ENCODE data around the gene TTLL12. TPM values are rescaled to one million over a fixed set of nuclear protein-coding genes. Genes with fewer than 3 reads are reported as not detected.
A peak's percentile ranks its signal among the peaks of the same experiment; 100 is the strongest.
"Not testable (repeated sequence)": the region's sequence is repeated elsewhere in the genome, so short reads cannot be mapped to it uniquely, and the experiment has no call there.

The TTLL12 gene
- polyA plus RNA-seq, 1 donor from 2014 or later, result 20.0 TPM

DNA sequence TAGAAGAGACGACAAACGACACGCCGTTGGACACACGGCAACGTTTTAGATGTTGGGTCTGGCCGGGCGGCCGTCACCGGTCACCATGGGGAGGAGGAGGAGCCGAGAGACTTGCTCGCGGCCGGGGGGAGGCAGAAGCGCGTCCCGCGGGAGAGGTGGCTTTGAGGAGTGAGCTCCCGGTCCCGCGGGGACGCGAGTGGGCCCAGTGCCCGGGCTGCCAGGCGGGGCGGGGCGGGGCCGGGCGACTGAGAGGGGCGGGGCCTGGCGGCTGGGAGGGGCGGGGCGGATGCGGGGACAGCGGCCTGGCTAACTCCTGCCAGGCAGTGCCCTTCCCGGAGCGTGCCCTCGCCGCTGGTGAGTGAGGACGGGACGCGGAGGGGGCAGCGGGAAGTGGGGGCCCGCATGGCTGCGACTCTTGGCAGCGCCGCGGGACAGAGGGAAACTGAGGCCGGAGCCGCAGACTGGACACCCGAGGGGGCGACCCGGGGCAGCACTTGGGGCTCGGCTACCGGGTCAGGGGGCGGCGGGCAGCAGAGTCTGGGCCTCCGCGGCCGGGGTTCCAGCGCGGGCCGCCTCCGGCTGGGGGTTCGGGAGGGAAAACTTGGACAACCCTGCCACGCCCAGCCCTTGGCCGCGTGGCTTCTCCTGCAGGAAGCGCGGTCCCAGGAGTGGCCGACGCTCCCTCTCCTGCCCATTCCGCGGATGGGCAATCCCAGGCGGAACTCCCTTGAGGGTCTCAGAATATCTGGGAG lies 35.5 kb downstream of the TTLL12 start, which contains the start of gene TSPO:
Gene TSPO (plus strand): TSS at position 309 of the 752 bp plus-strand sequence. CDS start 7,680 bp downstream, outside the sequence.
- peak within 1 kb of the TSS in 2 of 3 donors; percentile 53 to 86 for H3K27ac Mint-ChIP-seq
- no peaks in the 10 kb centered on the region for H3K9me3 Mint-ChIP-seq
- peaks cover 17 to 25% (median 20%) of the 10 kb centered on the region in 3 donors for H3K4me1 Mint-ChIP-seq

DNA sequence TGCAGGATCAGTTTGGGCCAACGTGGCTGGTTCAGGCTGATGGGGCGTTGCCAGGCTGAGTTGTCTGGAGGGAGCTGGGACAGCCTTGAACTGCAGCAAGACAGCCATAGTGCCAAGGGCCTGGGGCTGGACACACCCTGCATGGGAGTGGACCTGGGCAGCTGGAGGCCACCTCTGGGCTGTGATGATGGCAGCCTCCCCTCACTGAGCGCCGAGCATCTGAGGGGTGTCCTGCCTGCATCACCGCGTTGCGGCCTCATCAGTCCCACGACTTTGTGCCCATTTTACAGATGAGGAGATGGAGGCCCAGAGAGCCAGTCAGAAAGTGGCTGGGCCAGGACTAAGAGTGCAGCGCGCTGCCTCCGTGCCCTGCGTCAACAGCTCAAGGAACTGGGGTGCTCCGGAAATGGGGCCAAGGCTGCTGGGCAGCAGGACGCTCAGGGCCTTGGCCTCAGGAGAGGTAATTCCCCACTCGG lies 36.2 kb downstream of the TTLL12 start:
- Mint-ChIP-seq H3K9me3 (no peaks in the 10 kb centered on the region), H3K27me3 (peaks cover 4% of the 10 kb centered on the region), H3K4me1 (peaks cover 17 to 25% (median 21%) of the 10 kb centered on the region in 3 donors), H3K36me3 (no peaks in the 10 kb centered on the region), H3K27ac (peak overlapping the region in 1 of 3 donors; percentile 86), H3K4me3 (peak overlapping the region; percentile 65 to 97 (median 90))

More for the DNA sequence above, 35.5 kb downstream of the TTLL12 start, which contains the start of gene TSPO:
- Mint-ChIP-seq H3K27me3 (peaks cover 4% of the 10 kb centered on the region), H3K4me3 (peak within 1 kb of the TSS; percentile 69 to 97 (median 90)), H3K36me3 (no peaks in the 10 kb centered on the region)

DNA sequence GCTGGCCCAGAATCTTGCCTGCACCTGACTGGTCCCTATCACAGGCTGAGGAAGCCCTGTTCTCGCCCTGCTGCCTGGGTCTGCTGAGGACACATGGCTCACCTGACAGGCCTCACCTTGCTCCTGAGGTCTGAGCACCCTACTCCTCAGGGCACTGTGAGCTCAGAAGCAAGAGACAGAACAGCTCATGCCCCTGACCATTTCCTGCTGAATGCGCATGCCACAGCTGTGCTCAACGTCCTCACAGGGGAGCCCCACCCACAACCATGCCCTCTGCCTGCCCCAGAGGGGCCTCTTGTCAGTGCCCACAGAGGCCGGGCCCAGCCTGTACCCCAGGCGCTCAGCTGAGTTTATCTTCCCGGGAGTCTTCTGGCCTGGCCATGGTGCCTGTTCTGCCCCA lies 38.4 kb downstream of the TTLL12 start:
- H3K27me3 Mint-ChIP-seq, result peaks cover 4% of the 10 kb centered on the region
- H3K4me1 Mint-ChIP-seq, result peaks cover 17 to 26% (median 25%) of the 10 kb centered on the region in 3 donors
- peak overlapping the region in 3 of 4 donors; percentile 59 to 91 (median 65) for H3K4me3 Mint-ChIP-seq
- H3K27ac Mint-ChIP-seq, result peak overlapping the region in 2 of 3 donors; percentile 23 to 96
- no peaks in the 10 kb centered on the region for H3K36me3 Mint-ChIP-seq
- no peaks in the 10 kb centered on the region for H3K9me3 Mint-ChIP-seq

DNA sequence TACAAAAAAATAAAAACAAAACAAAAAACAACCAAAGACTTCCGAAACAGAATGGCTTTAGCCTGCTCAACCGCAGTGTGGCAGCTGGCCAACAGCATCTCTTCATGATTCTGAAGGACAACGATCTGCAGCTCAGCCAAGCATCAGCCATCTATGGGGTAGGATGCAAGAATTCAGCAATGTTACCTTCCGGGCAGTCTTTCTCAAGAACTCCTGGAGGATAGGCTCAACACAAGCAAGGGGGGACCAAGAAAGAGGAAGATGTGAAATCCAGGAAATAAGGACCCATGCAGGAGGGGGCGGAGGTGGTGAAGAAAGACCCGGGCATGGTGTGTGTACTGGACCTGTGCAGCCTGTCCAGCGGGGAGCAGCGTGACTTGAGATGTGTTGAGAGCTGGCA lies 39.1 kb downstream of the TTLL12 start:
- Mint-ChIP-seq H3K4me1 (peaks cover 17 to 27% (median 23%) of the 10 kb centered on the region in 3 donors), H3K4me3 (peak overlapping the region; percentile 39 to 91 (median 72)), H3K27ac (peak overlapping the region; percentile 23 to 96 (median 95))

DNA sequence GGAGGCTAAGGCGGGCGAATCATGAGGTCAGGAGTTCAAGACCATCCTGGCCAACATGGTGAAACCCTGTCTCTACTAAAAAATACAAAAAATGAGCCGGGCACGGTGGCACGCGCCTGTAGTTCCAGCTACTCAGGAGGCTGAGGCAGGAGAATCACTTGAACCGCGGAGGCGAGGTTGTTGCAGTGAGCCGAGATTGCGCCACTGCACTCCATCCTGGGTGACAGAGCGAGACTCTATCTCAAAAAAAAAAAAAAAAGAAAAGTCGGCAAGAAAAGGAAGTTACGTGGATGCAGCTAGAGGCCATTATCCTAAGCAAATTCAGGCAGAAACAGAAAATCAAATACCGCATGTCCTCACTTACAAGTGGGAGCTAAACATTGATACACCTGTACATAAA lies 40.6 kb downstream of the TTLL12 start:
- Mint-ChIP-seq H3K4me1 (peaks cover 17 to 30% (median 23%) of the 10 kb centered on the region in 3 donors), H3K4me3 (peak overlapping the region in 1 of 4 donors; percentile 5), H3K27ac (peak overlapping the region in 2 of 3 donors; percentile 2 to 96)
- H3K36me3 Mint-ChIP-seq, H3K9me3 Mint-ChIP-seq, H3K27me3 Mint-ChIP-seq: not testable (repeated sequence)

More for the DNA sequence above, 39.1 kb downstream of the TTLL12 start:
- Mint-ChIP-seq H3K9me3 (no peaks in the 10 kb centered on the region), H3K27me3 (peaks cover 3% of the 10 kb centered on the region), H3K36me3 (no peaks in the 10 kb centered on the region)

GRCh38 chr22:43145371-43145770 lies 41.6 kb downstream of the TTLL12 start:
- H3K4me3 Mint-ChIP-seq, result peak overlapping the region in 1 of 4 donors; percentile 43
- not testable (repeated sequence) for H3K9me3 Mint-ChIP-seq, H3K27me3 Mint-ChIP-seq, H3K36me3 Mint-ChIP-seq
- H3K27ac Mint-ChIP-seq, result peak overlapping the region in 1 of 3 donors; percentile 63
- H3K4me1 Mint-ChIP-seq, result peaks cover 17 to 29% (median 26%) of the 10 kb centered on the region in 3 donors

GRCh38 chr22:43144949-43145348 lies 42.0 kb downstream of the TTLL12 start:
- no peaks in the 10 kb centered on the region for H3K36me3 Mint-ChIP-seq
- no peaks in the 10 kb centered on the region for H3K9me3 Mint-ChIP-seq
- H3K27me3 Mint-ChIP-seq, result no peaks in the 10 kb centered on the region
- peak overlapping the region in 2 of 4 donors; percentile 28 to 43 for H3K4me3 Mint-ChIP-seq
- H3K27ac Mint-ChIP-seq, result peak overlapping the region in 1 of 3 donors; percentile 27
- peaks cover 17 to 29% (median 26%) of the 10 kb centered on the region in 3 donors for H3K4me1 Mint-ChIP-seq

- Mint-ChIP-seq H3K27ac (peak within 1 kb of the TSS; percentile 81 to 96 (median 96)), H3K4me3 (peak within 1 kb of the TSS; percentile 86 to 95 (median 92)), H3K27me3 (no peaks in the 10 kb centered on the region), H3K9me3 (no peaks in the 10 kb centered on the region), H3K4me1 (peaks cover 10 to 22% (median 18%) of the 10 kb centered on the region in 3 donors), H3K36me3 (no peaks in the 10 kb centered on the region)
These were observed 43.9 kb downstream of the TTLL12 start, which contains the start of gene MCAT for GRCh38 chr22:43142880-43143562. MCAT (minus strand) TSS chr22:43143398; CDS start chr22:43143348, 50 bp downstream.

DNA sequence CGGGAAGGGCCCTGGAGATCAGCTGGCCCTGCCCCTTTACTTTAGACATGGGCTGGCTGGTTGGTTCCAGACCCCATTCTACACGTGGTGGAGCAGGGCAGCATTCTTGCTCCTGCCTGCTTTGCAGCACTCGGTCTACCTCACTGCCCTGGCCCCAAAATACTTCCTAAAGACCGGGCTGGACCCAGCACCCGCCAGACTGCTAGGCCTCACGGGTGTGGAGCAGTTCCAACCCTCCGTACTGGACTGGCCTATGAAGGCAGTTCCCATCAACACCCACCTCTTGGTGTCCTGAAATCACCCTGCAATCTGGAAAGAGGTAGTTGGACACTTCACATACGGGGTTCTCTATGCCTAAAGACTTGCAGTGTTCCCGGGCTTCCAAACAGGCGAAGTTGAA lies 50.1 kb downstream of the TTLL12 start:
- Mint-ChIP-seq H3K36me3 (no peaks in the 10 kb centered on the region), H3K4me3 (no peak overlapping the region), H3K9me3 (no peaks in the 10 kb centered on the region), H3K27me3 (no peaks in the 10 kb centered on the region), H3K27ac (no peak overlapping the region), H3K4me1 (peaks cover 4 to 9% (median 9%) of the 10 kb centered on the region in 3 donors)

GRCh38 chr22:43136255-43136654 lies 50.7 kb downstream of the TTLL12 start:
- no peaks in the 10 kb centered on the region for H3K36me3 Mint-ChIP-seq
- H3K4me3 Mint-ChIP-seq, result peak overlapping the region in 1 of 4 donors; percentile 12
- no peaks in the 10 kb centered on the region for H3K9me3 Mint-ChIP-seq
- H3K27me3 Mint-ChIP-seq, result no peaks in the 10 kb centered on the region
- no peak overlapping the region for H3K27ac Mint-ChIP-seq
- H3K4me1 Mint-ChIP-seq, result peaks cover 4 to 9% (median 8%) of the 10 kb centered on the region in 3 donors

- H3K4me3 Mint-ChIP-seq, result no peak overlapping the region
- H3K4me1 Mint-ChIP-seq, result peaks cover 4 to 6% (median 5%) of the 10 kb centered on the region in 3 donors
- no peaks in the 10 kb centered on the region for H3K36me3 Mint-ChIP-seq
- H3K9me3 Mint-ChIP-seq, result no peaks in the 10 kb centered on the region
- no peaks in the 10 kb centered on the region for H3K27me3 Mint-ChIP-seq
- H3K27ac Mint-ChIP-seq, result no peak overlapping the region
These were observed 51.4 kb downstream of the TTLL12 start for GRCh38 chr22:43135565-43135964.

DNA sequence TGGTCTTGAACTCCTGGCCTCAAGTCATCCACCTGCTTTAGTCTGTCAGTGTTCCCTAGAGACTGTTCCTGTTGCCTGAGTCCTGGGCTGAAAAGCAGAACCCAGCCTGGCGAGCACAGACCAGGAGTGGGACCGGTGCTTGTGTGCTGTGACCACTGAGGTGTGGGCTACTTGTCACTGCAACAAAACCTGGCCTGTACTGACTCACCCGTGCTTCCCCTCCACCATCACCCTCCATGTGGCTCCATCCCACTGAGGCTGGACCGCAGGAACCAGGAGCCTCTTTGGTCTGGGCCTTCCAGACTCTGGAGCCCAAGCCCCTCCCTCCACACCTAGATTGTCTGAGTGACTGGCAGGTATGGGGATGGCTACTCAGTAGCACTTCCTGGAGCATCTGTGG lies 52.4 kb downstream of the TTLL12 start:
- H3K9me3 Mint-ChIP-seq, result no peaks in the 10 kb centered on the region
- H3K27me3 Mint-ChIP-seq, result peaks cover 3% of the 10 kb centered on the region
- no peaks in the 10 kb centered on the region for H3K36me3 Mint-ChIP-seq
- H3K4me1 Mint-ChIP-seq, result peaks cover 4 to 7% (median 6%) of the 10 kb centered on the region in 3 donors
- H3K27ac Mint-ChIP-seq, result no peak overlapping the region
- H3K4me3 Mint-ChIP-seq, result no peak overlapping the region

GRCh38 chr22:43133401-43133800 lies 53.5 kb downstream of the TTLL12 start:
- Mint-ChIP-seq H3K9me3 (no peaks in the 10 kb centered on the region), H3K4me1 (peaks cover 9 to 16% (median 15%) of the 10 kb centered on the region in 3 donors), H3K27me3 (peaks cover 8% of the 10 kb centered on the region), H3K27ac (no peak overlapping the region), H3K4me3 (no peak overlapping the region), H3K36me3 (no peaks in the 10 kb centered on the region)

GRCh38 chr22:43131773-43132501 lies 55.0 kb downstream of the TTLL12 start:
- H3K27me3 Mint-ChIP-seq, result peaks cover 8% of the 10 kb centered on the region

More at GRCh38 chr22:43131773-43132501, 55.0 kb downstream of the TTLL12 start:
- Mint-ChIP-seq H3K9me3 (no peaks in the 10 kb centered on the region), H3K27ac (no peak overlapping the region), H3K4me1 (peaks cover 9 to 16% (median 16%) of the 10 kb centered on the region in 3 donors), H3K4me3 (no peak overlapping the region), H3K36me3 (no peaks in the 10 kb centered on the region)
